ENCODE measurements around the gene UBD.

GRCh38 chr6:29510202-29510601 lies 49.3 kb downstream of the UBD start:
- TF ChIP-seq ZNF70 (CRISPR knock-in tag; IDR thresholded peaks at IDR 0.05) (no peak), TOX (CRISPR knock-in tag; IDR thresholded peaks at IDR 0.05; ENCODE audit: borderline replicate concordance) (no peak), RARB (CRISPR knock-in tag; IDR thresholded peaks at IDR 0.05) (no peak), ARNTL (CRISPR knock-in tag; IDR thresholded peaks at IDR 0.05; ENCODE audit: borderline replicate concordance, low read depth) (no peak), CREB5 (CRISPR knock-in tag; IDR thresholded peaks at IDR 0.05; ENCODE audit: low read depth) (no peak), TSHZ2 (CRISPR knock-in tag; IDR thresholded peaks at IDR 0.05) (no peak), ZFP3 (CRISPR knock-in tag; IDR thresholded peaks at IDR 0.05) (no peak), ZNF565 (CRISPR knock-in tag; conservative IDR thresholded peaks at IDR 0.05; ENCODE audit: low read depth) (no peak), ESRRG (CRISPR knock-in tag; IDR thresholded peaks at IDR 0.05) (no peak), SNAI2 (CRISPR knock-in tag; IDR thresholded peaks at IDR 0.05) (no peak), PATZ1 (CRISPR knock-in tag; IDR thresholded peaks at IDR 0.05; ENCODE audit: borderline replicate concordance) (no peak), OSR1 (CRISPR knock-in tag; IDR thresholded peaks at IDR 0.05) (no peak)

Measured in SK-N-SH treated with all-trans-retinoic acid at 6 μM for 48 hours (cell line).